Nephron progenitor cell (in vitro differentiated cells): ENCODE results near the gene LAMB1.
A peak's percentile ranks its signal among the peaks of the same experiment; 100 is the strongest.

Experiments used
- DNase-seq: peaks from one replicate; pipeline ENCODE4 v3.0.0; 2021
- H3K27ac Mint-ChIP-seq: 2 replicates; pipeline ENCODE4 v1.8.0; 2021; ENCODE audit warnings: mild to moderate bottlenecking, moderate library complexity, mixed read lengths
- H3K27me3 Mint-ChIP-seq: 2 replicates; pipeline ENCODE4 v1.8.0; 2021; ENCODE audit warnings: mild to moderate bottlenecking, low read depth, mixed read lengths; ENCODE audit not compliant: poor library complexity
- H3K36me3 Mint-ChIP-seq: 2 replicates; pipeline ENCODE4 v1.8.0; 2021; ENCODE audit warnings: low read depth, mixed read lengths
- H3K4me1 Mint-ChIP-seq: 2 replicates; pipeline ENCODE4 v1.8.0; 2021; ENCODE audit warnings: mixed read lengths
- H3K4me3 Mint-ChIP-seq: 2 replicates; pipeline ENCODE4 v1.8.0; 2021; ENCODE audit warnings: mild to moderate bottlenecking, moderate library complexity, mixed read lengths
- H3K9me3 Mint-ChIP-seq: 2 replicates; pipeline ENCODE4 v1.8.0; 2021; ENCODE audit warnings: mild to moderate bottlenecking, moderate library complexity, mixed read lengths
- TF ChIP-seq, protein P1 (sequence below): fragments of 200-600 bp; sonication (generic); IDR thresholded peaks from 2 replicates; pipeline ENCODE4 v1.5.0; 2021; ENCODE audit warnings: antibody characterized with exemption

The LAMB1 gene

DNA sequence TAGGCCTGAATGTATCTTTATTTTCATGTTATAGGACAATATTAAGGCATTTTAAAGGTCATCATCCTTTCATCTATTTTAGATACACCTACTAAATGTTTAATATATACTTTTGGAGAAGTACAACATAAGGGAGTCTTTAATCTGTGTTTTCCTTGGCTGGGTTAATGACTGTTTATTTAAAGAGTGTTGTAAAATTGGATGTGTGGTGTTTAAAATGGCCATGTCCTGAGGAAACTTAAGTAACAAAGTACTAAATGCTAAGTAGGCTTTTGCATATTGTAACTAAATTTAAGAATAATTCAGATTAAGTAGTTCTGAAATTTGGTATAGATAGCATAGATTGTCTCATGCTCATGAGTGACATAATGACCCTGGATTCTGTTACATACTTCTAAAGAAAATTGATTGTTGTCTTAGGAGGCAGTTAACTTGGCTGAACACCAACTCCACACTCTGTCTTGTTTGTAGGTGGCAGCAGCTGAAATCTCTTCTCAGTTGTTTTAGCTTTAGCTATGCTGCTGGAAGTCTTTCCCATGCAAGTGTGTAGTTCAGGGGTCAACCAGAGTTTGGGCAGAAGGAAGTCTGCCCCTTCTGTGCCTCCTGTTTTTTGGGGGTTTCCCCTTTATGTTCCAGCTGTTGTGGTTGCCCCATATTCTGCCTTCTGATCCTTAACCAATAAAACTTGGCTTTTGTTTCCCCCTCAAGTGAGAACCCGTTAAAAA, 82.8 kb downstream of the LAMB1 start:
- Mint-ChIP-seq H3K27ac (peak overlapping the region; percentile 99), H3K36me3 (peaks cover 89% of the 10 kb centered on the region), H3K27me3 (no peaks in the 10 kb centered on the region), H3K9me3 (no peaks in the 10 kb centered on the region), H3K4me3 (peak overlapping the region; percentile 28), H3K4me1 (peaks cover 37% of the 10 kb centered on the region)
- no peak for DNase-seq
- TF ChIP-seq, protein P1, sequence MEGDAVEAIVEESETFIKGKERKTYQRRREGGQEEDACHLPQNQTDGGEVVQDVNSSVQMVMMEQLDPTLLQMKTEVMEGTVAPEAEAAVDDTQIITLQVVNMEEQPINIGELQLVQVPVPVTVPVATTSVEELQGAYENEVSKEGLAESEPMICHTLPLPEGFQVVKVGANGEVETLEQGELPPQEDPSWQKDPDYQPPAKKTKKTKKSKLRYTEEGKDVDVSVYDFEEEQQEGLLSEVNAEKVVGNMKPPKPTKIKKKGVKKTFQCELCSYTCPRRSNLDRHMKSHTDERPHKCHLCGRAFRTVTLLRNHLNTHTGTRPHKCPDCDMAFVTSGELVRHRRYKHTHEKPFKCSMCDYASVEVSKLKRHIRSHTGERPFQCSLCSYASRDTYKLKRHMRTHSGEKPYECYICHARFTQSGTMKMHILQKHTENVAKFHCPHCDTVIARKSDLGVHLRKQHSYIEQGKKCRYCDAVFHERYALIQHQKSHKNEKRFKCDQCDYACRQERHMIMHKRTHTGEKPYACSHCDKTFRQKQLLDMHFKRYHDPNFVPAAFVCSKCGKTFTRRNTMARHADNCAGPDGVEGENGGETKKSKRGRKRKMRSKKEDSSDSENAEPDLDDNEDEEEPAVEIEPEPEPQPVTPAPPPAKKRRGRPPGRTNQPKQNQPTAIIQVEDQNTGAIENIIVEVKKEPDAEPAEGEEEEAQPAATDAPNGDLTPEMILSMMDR, result no peak

DNA sequence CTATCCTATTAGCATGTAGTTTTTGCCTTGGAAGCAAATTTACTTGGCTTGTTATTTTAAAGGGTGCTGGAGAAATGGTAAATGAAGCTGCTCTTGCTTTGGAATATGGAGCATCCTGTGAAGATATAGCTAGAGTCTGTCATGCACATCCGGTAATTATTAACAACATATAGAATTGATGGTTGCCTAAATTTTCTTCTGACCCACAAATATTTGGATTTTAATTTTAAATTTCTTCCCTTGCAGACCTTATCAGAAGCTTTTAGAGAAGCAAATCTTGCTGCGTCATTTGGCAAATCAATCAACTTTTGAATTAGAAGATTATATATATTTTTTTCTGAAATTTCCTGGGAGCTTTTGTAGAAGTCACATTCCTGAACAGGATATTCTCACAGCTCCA, 84.0 kb downstream of the LAMB1 start:
- Mint-ChIP-seq H3K4me3 (no peak overlapping the region), H3K4me1 (peaks cover 31% of the 10 kb centered on the region), H3K9me3 (no peaks in the 10 kb centered on the region), H3K36me3 (peaks cover 86% of the 10 kb centered on the region), H3K27me3 (no peaks in the 10 kb centered on the region), H3K27ac (no peak overlapping the region)
- DNase-seq, result no peak
- TF ChIP-seq, protein P1, result no peak

DNA sequence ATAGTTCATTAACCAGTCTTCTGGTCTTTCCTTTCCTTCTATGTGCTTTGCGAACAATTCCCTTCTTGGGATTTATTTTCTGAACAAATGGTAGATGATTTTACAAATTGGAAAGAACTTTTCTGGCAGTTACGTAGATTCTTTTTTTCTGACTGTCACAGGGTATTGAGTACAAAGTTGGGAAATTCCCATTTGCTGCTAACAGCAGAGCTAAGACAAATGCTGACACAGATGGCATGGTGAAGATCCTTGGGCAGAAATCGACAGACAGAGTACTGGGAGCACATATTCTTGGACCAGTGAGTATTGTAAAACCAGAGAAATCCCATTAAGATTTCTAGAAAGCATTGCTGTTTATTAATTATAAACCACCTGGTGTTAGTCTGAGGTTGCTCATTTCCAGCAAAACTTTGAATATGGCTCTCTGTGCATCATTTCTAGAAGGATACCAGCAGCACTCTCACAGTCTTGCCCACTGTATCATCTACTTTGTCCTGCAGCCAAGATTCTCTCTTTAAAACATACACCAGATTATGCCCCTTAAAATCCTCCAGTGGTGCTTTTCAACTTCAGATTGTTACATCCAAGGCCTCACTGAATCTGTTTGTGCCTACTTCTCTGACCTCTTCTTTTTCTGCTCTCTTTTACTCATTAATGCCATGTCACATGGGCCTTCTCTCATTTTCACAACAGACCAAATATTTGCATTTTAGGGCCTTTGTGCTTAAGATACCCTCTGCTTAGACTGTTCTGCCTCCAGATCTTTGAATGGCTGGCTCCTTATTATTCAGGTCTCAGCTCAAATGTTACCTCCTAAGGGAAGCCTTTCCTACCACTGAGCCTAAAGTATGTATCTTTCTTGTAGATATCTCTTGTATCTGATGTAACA, 85.0 kb downstream of the LAMB1 start:
- Mint-ChIP-seq H3K4me3 (no peak overlapping the region), H3K9me3 (no peaks in the 10 kb centered on the region), H3K36me3 (peaks cover 86% of the 10 kb centered on the region), H3K27me3 (no peaks in the 10 kb centered on the region), H3K4me1 (peaks cover 26% of the 10 kb centered on the region), H3K27ac (peak overlapping the region; percentile 91)
- no peak for DNase-seq
- TF ChIP-seq, protein P1, result no peak

DNA sequence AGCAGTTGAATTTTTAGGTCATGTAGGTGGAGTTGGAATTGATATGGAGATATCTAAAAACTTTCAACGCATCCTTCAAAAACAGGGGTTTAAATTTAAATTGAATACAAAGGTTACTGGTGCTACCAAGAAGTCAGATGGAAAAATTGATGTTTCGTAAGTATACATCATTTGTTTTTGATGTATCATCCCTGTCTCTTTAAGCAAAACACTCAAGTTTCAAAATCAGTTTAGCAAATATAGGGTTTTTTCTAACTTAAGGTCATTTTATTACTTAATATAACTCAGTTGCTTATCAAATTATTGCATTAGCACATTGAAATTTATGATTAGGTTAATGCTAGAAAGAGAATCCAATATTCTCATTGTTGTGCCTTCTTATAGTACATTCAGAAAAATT, 87.4 kb downstream of the LAMB1 start:
- peaks cover 12% of the 10 kb centered on the region for H3K4me1 Mint-ChIP-seq
- no peaks in the 10 kb centered on the region for H3K27me3 Mint-ChIP-seq
- H3K4me3 Mint-ChIP-seq, result no peak overlapping the region
- TF ChIP-seq, protein P1, result no peak
- DNase-seq, result no peak
- H3K9me3 Mint-ChIP-seq, result peaks cover 3% of the 10 kb centered on the region
- no peak overlapping the region for H3K27ac Mint-ChIP-seq
- peaks cover 86% of the 10 kb centered on the region for H3K36me3 Mint-ChIP-seq

DNA sequence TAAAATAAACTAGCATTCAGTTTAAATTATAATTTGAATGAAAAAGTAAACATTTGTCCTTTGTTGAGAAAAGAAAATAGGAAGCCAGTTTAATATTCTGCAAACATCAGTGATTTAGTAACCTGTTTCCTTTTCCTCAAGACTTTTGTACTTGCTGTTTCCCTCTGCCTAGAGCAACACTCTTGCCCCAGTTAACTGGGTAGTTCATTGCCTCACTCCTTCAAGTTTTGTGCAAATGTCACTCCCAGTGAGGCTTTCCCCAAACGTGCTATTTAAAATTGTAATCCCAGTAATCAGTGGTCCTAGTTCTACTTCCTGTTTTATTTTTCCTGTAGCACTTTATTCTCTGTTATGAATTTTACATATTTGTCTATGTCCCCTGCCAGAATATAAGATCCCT, 88.1 kb downstream of the LAMB1 start:
- Mint-ChIP-seq H3K4me1 (peaks cover 5% of the 10 kb centered on the region), H3K9me3 (peaks cover 3% of the 10 kb centered on the region), H3K27ac (peak overlapping the region; percentile 89), H3K4me3 (no peak overlapping the region), H3K36me3 (peaks cover 86% of the 10 kb centered on the region), H3K27me3 (no peaks in the 10 kb centered on the region)
- DNase-seq, result no peak
- TF ChIP-seq, protein P1, result no peak
